Stimulated activated CD4-positive, alpha-beta T cell treated with anti-CD3 and anti-CD28 coated beads, Interleukin-2, amount 100 ng/mL, for 48 hours (primary cell): ENCODE results near the gene SERPINA4.
"Not testable (repeated sequence)": the region's sequence is repeated elsewhere in the genome, so short reads cannot be mapped to it uniquely, and the experiment has no call there.

Experiments used
- DNase-seq, 2 donors: peaks; one replicate each; pipeline ENCODE4 v3.0.0-alpha.2; 2020

SERPINA4 gene

DNA sequence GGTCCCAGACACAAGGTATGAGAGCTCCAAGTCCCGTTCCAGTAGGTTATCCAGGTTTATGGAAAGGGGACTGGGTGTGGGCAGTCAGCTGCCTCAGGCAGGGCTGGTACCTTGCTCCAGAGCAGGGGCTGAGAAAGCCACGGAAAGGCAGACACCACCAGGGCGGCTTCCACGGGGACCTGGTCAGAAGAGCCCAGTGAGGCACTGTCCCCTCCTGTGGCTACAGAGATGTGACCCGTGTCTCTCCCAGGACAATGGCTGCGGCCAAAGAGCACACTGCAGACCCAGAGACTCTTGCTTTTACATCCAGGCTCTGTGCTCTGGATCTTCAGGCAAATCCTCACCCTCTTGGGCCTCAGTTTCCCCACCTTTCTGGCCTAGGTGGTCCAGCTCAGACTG lies 8.8 kb downstream of the SERPINA4 start:
- DNase-seq, result no peak

DNA sequence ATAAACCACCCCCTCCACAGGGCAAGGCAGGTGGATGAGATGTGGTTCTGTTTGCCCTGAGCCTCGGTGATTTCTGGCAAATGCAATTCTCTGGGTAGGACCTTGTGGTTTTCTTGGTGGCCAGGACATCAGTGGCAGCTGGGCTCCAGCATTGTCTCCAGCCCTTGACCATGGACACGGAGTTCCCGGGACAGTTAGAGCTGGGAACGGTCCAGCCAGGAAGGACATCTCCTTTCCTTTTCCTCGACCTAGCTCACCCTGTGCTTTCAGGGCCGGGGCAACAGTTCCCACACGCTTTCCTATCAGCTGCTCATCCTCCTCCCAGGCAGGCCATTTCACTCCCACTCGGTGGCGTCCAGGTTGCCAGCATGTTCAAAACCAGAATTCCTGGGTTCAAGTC lies 9.2 kb downstream of the SERPINA4 start:
- DNase-seq, result no peak

DNA sequence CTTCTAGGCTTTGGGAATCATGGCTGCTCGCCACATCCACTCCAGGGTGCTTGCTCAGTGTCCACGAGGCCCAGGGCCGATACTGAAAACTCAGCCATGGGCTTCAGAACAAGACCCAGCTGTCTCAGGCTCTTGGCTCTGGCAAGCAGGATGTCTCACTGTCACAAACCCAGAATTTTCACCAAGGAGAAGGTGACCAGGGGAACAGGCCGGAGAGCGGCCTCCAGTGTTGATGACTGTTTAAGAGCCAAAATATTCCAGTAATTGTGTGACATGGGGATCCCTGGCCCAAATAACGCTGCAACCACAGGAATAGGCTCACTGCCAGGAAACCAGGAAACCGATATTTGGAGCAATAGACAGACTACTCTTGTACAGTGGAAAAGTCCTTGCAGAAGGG lies 10.2 kb downstream of the SERPINA4 start:
- DNase-seq, result no peak

DNA sequence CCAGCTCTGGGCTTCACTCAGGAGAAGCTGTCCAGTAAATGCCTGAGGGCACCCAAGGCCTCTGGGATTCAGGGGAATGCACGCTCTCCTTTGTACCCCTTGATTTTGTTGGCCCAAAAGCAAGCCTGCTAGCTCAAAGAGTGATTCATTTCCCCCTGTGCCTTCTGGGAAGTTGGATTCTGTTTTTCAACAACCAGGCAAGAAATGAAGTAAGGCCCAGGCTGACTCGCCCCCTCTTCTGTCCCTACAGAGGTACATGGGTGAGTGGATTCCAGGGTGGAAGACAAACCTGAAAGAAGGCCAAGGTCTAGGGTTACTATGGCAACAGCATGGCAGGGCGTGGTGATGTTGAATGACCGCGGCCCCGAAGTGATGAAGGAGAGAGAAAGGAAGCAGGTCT lies 10.7 kb downstream of the SERPINA4 start:
- no peak for DNase-seq

DNA sequence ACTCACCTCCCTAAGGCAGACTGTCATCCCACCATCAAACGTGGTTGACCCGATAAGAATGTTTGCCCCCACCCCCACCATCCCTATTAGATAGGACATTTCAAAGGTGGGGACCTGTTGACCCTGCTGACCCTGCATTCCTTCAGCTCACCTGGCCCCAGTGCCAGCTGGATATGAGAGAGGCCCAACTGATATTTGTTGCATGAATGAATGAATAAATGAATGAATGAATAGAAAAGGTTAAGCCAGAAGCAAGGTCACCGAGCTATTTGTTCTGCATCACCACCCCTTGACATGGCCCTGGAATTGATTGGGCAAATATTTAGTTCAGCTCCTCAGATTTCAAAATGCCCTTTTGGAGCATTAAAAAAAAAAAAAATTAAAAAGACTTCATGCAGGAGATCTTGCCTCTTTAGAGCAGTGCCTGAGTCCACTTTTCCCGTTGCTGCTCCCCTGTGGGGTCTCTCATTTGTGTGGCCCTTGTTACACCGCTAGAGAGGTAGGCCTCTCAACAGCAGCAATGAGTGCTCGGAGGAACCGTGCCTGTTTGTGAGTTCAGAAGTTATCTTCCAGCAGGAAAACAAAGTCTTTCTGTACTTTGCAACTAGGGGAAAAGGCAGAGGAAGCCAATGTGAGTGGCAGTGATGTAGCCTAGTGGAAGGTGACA lies 11.5 kb downstream of the SERPINA4 start:
- DNase-seq, result no peak

DNA sequence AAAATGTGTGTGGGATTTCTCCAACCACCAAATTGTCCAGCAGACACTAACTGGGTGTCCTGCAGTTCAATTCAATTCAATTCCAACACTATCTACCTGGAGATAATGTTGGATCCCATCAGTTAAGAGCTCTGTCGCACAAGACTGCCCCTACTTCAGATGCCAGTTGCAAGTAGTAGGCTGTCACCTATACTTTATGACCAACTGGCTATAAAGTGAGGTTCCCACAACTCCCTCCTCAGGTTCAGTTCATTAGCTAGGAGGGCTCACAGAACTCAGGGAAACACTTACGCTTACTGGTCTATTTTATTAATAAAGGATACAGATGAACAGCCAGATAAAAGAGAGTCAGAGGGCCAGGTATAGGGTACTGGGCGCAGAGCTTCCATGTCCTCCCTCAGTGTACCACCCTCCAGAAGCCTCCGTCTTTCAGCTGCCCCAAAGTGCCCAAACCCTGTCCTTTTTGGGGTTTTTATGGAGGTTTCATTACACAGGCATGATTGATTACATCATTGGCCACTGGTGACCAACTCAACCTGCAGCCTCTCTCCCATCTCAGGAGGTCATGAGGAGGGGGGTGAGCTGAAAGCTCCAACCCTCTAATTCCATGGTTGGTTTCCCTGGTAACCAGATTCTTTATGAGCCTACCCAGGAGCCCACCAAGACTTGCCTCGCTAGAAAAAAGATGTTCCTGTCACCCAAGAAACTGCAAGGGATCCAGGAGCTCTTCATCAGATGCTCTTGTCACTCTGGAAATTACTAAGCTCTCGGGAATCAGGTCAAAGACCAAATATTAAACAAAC lies 12.4 kb downstream of the SERPINA4 start:
- DNase-seq, result no peak

DNA sequence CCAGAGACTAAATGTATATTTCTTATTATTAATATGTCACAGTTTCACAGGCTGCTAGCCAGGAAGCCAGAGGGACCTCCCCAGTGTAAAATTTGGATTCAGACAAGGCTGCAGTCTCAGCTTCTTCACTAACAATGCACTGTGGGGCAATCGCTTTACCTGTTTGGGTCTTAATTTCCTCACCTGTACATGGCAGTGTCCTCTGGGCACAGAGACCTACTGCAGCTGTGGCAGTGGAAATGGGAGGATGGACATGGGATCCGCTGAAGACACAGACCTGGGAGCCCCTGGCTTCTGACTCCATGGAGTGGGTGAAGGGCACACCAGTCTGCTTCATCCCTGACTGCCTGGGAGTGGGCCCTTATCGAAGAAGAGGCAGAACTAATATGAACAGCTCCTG lies 13.1 kb downstream of the SERPINA4 start:
- no peak for DNase-seq

DNA sequence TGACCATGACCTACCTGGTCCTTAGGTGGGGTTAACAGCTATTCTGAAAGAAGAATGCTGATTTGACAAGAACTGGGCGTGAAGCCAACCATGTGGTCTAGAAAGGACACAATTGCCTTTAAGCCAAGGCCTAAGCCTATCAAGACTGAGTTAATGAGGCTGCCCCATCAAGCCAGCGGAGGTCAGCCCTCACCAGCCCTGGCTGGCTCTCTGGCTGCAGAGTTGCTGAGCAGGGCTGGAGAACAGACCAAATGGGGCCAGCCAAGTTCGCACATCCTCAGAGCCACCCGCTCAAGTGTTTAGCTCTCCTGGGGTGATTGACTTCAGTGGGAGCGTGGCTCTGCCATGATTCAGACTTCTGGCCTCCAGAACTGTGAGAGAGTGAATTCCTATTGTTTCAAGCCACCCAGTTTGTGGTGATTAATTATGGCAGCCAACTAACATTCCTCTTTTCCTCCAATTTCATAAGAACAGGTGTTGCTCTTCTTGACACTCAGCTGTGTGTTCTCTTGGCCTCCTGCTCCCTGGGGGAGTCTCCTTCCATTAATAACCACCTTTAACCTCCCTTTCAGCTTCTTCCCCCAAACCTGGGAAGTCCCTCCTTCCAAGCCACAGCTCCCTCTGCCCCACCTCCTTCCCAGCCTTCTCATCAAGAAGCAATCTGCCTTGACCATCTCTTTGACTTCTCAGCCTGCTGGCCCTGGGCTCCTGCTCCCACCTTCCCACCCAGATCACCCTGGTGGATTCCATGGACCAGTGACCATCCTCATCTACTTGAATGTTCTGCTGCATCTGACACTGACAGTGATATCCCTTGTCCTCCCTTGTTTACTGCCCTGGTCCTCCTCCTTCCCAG lies 14.7 kb downstream of the SERPINA4 start:
- no peak for DNase-seq

DNA sequence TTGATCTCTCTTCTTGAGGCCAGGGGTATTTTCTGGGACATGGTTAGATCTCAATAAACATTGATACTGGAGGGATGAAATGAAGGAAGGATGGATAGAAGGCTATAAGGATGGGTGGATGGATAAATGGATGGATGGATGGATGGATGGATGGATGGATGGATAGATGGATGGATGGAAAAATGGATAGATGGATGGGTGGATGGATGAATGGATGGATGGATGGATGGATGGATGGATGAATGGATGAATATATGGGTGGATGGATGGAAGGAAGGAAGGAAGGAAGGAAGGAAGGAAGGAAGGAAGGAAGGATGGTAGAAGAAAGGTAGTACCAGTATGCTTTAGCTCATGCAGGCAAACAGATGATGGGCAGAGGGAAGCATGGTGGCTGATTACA lies 16.2 kb downstream of the SERPINA4 start:
- DNase-seq, result not testable (repeated sequence)

DNA sequence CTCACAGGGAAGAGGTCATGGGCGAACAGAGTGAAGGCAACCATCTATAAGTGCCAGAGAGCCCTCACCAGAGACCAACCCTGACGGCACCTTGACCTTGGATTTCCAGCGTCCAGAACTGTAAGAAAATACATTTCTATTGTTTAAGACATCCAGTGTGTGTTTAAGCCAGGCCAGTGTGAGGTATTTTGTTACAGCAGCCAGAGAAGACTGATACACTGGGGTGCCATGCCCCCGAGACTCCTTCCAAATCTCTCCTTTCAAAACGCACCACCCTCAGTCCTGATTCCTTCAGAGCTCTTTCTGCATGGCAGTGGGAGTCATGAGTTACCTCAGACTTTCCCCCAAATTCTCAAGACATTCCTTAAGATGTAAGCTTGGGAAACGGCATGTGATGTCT lies 17.5 kb downstream of the SERPINA4 start:
- no peak for DNase-seq

DNA sequence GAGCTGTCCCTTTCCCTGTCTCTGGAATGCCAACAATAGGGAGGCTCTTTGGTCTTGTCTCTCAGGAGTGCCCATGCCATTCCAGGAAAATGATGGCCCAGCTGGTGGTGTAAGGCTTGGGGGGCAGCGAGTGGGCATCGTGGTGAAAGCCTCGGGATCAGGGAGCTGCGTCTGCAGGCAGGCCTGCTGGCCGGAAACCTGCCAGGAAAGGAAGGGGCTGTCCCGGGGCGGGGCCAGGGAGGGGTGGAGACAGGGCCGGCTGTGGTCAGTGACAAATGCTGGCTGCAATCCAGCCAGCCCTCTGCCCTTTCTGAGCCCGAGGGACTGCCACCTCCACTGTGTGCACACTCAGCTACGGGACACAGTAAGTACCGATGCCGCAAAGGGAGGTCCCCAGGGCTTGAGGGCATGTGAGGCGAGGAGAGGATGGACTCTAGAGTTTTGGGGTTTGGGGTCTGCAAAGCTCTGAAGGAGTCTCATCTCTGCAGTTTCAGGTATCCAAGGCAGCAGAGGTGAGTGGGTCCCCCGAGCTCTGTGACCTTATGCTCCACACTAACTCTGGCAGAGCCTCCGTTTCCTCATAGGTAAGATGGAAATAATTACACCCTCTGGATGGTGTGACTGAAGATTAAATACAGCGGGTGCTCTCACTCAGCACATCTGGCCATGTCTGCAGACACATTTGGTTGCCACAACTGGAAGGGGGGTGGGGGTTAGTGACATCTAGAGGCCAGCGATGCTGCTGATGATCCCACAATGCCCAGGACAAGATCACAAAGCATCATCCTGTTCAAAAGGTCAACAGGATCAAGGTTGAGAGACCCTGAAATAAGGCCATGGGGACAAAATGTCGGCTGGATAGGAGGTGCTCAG lies 20.1 kb downstream of the SERPINA4 start, which contains the start of gene SERPINA5:
Gene SERPINA5 (plus strand): TSS at position 300 of the 873 bp plus-strand sequence. CDS start 5,937 bp downstream, outside the sequence.
- DNase-seq, result no peak

DNA sequence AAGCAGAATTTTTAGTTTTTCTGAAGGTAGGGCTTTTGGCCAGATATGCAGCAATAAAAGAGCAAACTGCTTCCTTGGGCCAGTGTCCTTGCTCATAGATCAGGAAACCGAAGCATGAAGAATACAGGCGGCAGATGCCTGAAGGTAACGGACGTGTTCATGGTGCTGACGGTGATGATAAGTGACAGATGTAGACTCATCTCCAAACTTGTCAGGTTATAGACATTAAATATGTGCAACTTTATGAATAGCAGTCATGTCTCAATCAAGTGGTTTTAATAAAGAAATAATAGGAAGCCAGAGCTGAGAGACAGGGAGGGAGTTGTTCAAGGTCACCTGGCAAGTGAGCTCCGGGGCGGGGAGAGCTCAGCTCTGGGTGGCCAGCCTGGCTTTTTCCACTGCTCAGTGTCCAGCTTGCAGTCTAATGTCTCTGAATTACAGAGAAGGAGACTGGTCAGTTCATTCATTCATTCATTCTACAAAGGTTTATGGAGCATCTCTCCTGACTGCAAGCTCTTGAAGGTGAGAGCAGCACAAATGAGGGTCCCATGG lies 21.0 kb downstream of the SERPINA4 start:
- DNase-seq, result no peak

DNA sequence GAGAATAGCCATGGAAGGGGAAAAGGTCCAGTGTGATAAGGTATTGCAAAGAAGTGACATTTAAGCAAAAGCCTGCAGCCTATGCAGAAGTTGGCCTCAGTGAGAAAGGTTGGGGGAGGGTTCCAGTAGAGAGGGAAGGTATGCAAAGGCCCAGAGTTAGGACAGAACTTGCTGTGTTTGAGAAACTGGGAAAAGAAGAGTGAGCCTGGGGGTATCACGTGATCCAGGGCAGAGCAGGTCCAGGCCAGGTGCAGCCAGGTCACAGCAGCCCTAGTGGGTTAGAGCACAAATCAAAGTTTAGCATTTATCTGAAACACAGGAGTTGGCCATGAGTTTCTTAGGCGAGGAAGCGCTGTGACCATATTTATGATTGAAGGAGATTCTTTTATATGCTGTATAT lies 21.6 kb downstream of the SERPINA4 start:
- DNase-seq, result no peak

DNA sequence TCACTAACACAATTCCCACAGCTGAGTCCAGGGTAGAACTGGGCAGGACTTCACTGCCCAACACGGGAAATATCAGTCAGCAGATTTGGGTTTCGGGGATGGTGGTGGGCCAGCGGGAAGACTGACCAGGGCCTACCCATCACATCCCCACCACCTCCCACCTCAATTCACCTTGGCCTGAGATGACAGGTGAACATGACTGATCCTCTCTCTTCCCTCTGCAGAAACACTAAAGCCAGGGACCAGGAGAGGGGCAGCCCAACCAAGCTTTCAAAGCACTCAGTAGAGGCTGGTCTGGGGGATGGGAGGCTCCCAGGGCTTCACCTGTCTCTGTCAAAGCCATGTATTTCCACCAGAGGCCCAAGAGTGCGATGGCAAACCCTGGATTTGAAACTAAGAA lies 22.3 kb downstream of the SERPINA4 start:
- no peak for DNase-seq

DNA sequence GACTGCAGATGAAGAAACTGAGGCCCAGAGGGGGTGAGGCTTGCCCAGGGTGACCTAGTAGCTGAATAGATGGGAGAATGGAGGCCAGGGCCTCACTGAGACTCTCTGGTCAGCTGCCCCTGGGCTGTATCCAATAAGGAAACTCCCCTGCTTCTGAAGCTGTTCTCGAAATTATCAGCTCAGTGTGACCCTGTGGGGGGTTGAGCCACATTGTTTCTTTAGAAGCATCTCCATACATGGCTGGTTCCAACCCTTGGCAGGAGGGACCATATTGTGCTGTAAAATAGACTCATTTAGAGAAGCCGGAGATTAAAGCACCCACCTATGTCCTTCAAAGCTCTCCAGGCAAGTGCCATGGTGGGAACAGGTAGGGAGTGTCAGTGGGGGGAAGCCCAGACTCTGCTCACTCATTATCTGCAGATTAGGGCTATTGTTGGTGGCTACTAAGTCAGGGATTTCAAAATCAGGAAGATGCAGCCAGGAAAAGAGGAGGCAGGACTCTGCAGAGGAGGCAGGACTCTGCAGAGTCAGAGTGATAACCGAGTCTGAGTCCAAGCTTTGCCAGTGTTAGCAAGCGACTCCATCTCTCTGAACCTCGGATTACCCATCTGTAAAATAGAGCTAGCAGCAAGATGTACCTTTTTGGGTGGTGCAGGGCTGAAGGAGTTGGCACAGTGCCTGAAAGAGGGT lies 23.5 kb downstream of the SERPINA4 start:
- no peak for DNase-seq

DNA sequence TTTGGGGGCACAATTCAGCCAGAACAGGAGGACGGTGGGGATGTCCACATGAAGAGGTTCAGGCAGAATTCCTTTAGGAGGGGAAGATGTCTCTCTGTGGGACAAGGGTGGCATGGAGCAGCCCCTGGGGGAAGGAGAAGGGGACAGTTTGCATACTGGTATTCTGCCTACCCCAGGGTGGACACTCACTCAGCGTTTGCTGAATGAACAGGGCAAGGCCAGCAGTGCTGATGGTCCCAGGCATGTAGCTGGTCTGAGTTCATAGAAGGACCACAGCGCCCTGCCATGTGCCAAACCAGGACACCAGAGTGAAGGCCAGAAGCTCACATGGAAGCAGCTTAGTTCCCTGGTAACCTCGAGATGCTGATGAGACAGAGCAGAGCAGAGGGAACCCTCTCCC lies 25.4 kb downstream of the SERPINA4 start:
- DNase-seq, result no peak

DNA sequence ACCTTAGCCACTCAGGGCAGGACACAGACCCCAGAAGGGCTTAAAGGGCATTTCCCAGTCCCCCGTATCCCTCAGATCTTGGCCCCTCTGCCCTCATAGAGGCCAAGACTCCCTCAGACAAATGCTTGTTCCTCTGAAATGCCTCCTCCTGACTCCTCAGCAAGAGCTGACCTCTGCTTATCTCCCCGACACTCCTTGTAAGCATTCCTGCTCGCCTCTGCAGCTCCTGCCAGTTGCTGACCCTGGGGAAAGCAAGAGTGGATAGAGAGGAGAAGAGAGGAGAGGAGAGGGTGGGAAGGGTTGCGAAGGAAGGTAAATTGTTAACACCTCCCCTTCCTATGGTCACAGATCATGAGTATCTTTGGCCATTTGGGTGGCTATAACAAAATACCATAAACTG lies 27.1 kb downstream of the SERPINA4 start:
- no peak for DNase-seq

DNA sequence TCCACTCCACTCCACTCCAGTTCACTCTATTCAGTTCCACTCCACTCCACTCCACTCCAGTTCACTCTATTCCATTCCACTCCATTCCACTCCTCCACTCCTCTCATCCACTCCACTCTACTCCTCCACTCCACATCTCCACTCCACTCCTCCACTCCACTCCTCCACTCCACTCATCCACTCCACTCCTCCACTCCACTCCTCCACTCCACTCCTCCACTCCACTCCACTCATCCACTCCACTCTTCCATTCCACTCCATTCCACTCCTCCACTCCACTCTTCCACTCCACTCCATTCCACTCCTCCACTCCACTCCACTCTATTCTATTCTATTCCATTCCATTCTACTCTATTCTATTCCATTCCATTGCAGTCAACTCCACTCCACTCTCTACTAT lies 29.8 kb downstream of the SERPINA4 start:
- DNase-seq, result no peak

DNA sequence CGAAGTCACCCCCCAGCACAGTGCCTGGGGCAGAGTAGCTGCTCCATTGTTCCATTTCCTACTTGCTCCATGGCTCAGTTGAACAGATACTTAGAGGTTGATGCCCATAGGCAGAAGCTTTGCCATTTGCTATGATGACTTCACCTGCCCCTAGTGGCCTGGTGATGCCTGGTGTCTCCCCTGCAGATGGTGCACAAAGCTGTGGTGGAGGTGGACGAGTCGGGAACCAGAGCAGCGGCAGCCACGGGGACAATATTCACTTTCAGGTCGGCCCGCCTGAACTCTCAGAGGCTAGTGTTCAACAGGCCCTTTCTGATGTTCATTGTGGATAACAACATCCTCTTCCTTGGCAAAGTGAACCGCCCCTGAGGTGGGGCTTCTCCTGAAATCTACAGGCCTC lies 30.6 kb downstream of the SERPINA4 start:
- no peak for DNase-seq

DNA sequence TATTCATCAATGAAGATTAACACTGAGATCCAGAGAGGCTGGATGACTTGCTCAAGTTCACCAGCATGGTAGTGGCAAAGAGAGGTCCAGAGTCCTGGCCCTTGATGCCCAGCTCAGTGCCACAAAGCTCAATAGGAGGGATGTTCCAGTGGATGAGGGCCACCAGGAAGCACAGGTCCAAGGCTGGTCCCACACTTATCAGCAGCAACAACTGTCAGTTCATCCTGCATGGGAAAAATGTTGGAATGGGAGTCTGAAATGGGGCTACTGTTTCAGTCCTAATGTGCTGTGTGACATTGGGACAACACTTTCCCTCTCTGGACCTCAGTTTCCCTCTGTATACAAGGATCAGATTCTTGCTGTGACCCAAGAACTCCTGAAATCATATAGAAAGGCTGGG lies 31.2 kb downstream of the SERPINA4 start:
- DNase-seq, result no peak

DNA sequence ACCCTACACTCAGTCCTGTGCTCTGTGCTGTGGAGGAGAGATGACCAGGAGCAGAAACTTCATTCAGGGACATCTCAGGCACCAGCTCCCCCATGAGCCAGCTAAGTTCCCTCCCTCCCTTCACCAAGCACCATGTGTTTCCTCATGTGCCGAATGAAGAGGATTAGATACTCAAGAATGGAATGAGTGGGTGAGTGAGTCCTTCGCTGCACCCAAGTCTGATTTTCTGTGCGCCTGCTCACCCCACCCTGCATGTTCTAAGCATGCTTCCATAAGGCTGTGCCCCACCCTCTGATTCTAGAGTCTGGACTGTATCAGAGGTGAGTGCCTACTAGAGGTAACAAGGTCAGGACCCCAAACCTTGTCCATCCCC lies 32.1 kb downstream of the SERPINA4 start:
- DNase-seq, result no peak
